HG03575 (cell line): ENCODE results near the gene GPR149.
A peak's percentile ranks its signal among the peaks of the same experiment; 100 is the strongest.
"Not testable (repeated sequence)": the region's sequence is repeated elsewhere in the genome, so short reads cannot be mapped to it uniquely, and the experiment has no call there.

Experiments
- ATAC-seq: cut with Tn5 transposase; IDR thresholded peaks from one replicate; pipeline ENCODE4 v1.9.1; 2021; ENCODE audit not compliant: unreplicated experiment, insufficient number of reproducible peaks, low FRiP score; ENCODE audit errors: extremely low read depth

The GPR149 gene, protein sequence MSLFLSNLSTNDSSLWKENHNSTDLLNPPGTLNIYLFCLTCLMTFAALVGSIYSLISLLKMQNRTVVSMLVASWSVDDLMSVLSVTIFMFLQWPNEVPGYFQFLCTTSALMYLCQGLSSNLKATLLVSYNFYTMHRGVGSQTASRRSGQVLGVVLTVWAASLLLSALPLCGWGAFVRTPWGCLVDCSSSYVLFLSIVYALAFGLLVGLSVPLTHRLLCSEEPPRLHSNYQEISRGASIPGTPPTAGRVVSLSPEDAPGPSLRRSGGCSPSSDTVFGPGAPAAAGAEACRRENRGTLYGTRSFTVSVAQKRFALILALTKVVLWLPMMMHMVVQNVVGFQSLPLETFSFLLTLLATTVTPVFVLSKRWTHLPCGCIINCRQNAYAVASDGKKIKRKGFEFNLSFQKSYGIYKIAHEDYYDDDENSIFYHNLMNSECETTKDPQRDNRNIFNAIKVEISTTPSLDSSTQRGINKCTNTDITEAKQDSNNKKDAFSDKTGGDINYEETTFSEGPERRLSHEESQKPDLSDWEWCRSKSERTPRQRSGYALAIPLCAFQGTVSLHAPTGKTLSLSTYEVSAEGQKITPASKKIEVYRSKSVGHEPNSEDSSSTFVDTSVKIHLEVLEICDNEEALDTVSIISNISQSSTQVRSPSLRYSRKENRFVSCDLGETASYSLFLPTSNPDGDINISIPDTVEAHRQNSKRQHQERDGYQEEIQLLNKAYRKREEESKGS

DNA sequence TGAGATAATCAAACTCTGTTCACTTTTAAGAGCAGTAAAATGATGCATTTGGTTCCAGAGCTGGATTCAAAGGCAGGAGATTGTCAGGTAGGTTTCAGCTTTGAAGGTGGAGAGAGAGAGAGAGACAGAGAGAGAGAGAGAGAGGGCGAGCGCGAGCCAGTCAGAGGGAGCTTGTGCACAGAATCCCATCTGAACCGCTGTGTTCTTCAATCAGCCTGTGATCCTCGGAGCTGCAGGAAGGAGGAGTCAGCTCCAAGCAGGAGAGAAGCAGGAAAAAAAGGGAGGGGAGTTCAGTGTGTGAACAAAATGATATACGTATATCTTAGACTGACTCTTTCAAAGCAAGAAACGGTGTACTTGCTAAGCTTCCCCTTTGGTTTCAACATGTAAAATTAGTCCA lies at the start of gene GPR149:
Gene GPR149 (minus strand): TSS at position 177 of the 400 bp plus-strand sequence. CDS start 575 bp downstream, outside the sequence.
- no peak for ATAC-seq

DNA sequence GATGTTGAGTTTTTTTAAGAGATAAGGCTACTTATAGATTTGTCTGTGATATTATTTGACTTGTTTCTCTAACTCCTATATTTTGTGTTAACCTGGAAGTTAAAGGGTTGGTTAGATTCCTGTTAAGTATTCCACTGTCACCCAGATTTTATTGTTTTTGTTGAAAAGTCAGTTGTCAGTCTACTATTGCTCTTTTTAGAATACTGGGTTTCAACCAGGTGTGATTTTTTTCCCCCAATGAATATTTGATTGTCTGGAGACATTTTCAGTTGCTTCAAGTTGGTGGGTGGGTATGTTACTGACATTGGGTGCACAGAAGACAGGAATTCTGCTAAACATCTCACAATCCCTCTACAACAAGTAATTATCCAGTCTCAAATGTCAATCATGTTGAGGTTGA lies 43.8 kb upstream of the GPR149 start:
- no peak for ATAC-seq

DNA sequence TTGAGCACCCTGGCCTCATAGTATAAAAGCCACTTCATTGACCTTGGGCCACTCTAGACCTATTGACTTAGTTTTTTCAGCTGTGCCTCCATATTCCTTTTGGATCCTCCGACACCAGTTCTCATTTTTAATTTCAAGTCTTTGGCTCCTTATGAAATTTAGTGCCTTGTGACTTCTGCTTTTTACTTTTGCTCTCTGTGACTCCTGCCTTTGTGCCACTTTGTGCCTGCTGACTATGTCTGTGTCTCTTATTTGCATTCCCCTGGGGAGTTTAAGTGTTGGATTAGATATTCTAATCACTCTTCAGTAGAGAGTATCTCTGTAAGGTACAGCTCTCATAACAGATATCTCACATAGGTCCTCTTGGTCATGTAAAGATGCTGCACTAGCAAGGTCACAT lies 39.6 kb upstream of the GPR149 start:
- no peak for ATAC-seq

DNA sequence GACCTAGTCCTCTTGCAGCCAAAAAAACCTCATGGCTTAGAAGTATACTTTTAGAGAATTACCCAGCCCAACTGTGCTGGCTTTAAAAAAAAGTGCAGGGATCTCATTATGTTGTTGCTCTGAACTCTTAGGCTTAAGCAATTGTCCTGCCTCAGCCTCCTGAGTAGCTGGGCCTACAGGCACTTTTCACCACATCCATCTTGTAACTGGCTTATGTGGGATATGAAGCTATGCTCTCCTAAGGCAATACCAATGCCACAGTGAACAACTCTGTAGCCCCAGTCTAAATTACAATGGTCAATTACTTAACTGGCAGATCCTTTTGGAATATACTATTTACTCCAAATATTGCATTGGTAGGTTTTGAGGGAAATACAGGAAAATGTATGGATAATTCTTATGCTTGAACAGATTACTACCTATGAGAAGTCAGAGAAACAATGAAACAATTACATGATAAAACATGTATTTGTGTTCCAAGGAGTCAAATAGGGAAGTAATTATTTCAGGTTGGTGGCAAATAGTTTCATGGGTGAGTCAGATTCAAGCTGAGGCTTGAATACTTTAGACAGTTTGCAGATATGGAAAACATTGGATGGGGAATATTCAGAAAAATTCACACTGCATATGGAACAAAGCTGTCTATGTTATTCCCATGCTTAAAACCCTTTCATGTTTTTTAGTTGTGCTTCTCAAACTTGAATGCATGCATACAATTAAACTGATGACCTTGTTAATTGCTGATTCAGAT lies 34.6 kb upstream of the GPR149 start:
- ATAC-seq, result no peak

DNA sequence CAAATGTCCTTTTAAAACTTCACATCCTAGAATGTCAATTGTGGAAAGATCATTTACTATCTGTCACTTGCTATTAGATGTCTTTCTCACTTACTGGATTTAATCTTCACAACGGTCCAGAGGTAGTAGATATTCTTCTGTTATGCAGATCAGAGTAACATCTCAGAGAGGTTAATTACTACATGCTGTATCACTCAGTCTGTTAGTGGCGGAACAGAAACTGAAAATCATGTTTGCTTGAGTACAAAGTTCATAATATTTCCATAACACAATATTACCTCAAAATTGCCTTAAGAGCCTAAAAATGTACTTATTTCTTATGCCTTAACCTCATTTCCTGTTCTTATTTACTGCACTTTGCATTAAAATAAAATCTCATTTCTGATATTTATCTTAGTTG lies 28.6 kb upstream of the GPR149 start:
- no peak for ATAC-seq

DNA sequence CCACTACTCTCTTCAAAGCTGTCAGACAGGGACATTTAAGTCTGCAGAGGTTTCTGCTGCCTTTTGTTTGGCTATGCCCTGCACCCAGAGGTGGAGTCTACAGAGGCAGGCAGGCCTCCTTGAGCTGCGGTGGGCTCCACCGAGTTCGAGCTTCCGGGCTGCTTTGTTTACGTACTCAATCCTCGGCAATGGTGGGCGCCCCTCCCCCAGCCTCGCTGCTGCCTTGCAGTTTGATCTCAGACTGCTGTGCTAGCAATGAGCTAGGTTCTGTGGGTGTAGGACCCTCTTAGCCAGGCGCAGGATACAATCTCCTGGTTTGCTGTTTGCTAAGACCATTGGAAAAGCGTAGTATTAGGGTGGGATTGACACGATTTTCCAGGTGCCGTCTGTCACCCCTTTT lies 9.1 kb upstream of the GPR149 start:
- not testable (repeated sequence) for ATAC-seq

DNA sequence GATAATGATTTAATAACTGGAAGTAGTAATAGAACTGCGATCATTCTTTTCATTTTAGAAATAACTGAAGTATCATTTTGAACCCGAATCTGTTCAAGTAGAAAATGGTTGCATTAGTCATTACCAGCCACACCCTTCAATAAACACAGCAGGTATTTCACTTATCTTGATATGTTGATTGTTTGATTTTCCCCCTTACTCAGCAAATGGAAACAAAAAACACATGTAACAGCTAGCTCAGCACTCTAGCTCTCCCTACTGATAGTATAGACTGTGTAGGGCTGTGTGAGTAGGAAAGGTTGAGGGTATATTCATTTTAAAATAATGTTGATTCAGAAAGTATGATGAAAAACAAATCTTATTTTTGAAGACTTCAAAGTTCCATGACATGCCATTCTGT lies 1.1 kb upstream of the GPR149 start:
- ATAC-seq, result no peak

DNA sequence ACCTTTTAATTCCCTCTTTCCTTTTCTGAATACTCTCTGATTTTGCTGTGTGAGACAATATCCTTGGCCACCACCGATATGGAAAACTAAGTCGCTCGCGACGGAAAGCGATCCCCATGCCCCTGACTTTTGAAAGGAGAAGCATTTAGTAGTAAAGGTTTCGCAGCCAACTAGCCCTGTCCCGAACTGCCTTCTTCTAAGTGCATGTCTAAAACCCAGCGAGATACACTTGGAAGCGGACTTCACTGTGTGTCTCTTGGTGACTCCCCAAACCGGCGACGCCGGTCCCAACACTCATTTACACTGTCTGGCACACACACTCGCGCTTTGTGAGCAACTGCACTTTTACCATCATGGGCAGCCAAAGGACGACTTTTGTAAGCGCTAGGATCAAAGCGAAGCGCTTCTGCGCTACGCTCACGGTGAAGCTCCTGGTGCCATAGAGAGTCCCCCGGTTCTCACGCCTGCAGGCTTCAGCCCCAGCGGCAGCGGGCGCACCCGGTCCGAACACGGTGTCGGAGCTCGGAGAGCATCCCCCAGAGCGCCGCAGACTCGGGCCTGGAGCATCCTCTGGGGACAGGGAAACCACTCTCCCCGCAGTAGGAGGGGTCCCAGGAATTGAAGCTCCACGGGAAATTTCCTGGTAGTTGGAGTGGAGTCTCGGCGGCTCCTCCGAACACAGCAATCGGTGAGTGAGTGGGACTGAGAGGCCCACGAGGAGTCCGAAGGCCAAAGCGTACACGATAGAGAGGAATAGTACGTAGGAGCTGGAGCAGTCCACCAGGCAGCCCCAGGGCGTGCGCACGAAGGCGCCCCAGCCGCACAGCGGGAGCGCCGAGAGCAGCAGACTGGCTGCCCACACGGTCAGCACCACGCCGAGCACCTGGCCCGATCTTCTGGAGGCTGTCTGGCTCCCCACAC lies 1.4 kb downstream of the GPR149 start:
- no peak for ATAC-seq

DNA sequence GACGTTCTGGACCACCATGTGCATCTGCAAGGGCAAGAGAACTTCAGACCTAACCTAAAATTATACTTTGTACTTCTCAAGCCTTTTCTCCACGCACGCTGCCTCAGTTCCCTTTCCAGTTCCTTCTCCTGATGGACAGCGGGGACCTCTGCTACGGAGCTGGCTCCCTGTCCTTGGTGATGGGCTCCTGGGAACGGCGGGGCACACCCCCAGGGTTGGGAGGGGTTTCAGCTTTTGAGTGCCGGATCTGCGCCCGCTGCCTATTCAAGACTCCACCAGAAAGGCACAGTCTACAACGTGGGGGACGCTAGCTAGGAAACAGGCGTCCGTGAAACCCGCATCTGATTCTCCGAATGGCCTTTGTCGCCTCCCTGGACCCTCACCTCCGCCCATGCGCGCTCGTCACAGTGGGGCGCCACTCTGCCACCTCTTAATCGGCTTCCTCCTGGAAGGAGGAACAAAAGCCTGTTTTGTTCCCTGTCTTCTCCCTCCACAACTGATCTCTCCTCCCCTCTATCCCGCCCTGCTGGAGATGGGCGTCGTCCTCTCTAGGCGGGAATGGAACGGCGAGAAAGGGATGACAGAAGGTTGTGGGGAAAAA lies 2.2 kb downstream of the GPR149 start:
- ATAC-seq, result no peak

DNA sequence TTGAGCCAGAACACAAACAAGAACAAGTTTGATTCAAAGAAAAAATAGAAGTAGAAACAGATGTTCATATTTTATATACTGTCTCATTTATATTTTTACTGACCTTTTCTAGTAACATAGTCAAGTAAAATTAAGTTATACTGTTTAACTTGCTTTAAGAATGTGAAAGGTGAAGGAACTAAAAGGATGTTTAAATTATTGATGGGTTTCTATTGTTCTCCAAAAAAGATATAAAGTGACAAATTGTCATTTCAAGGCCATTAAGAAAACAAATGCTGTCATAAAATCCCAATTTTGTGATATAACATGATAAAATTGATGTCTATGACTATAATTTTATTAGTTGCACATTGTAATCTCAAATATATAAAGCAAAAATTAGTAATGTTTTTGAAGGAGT lies 7.3 kb downstream of the GPR149 start:
- no peak for ATAC-seq

DNA sequence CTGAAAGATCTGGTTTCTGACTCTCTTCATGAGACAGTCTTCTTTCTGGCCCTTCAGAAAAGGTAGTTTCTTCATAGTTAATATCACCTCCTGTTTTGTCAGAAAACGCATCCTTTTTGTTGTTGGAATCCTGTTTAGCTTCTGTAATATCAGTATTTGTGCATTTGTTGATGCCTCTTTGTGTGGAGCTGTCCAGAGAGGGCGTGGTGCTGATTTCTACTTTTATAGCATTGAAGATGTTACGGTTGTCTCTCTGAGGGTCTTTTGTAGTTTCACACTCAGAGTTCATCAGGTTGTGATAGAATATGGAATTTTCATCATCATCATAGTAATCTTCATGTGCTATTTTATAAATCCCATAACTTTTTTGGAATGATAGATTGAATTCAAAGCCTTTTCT lies 8.9 kb downstream of the GPR149 start:
- no peak for ATAC-seq

DNA sequence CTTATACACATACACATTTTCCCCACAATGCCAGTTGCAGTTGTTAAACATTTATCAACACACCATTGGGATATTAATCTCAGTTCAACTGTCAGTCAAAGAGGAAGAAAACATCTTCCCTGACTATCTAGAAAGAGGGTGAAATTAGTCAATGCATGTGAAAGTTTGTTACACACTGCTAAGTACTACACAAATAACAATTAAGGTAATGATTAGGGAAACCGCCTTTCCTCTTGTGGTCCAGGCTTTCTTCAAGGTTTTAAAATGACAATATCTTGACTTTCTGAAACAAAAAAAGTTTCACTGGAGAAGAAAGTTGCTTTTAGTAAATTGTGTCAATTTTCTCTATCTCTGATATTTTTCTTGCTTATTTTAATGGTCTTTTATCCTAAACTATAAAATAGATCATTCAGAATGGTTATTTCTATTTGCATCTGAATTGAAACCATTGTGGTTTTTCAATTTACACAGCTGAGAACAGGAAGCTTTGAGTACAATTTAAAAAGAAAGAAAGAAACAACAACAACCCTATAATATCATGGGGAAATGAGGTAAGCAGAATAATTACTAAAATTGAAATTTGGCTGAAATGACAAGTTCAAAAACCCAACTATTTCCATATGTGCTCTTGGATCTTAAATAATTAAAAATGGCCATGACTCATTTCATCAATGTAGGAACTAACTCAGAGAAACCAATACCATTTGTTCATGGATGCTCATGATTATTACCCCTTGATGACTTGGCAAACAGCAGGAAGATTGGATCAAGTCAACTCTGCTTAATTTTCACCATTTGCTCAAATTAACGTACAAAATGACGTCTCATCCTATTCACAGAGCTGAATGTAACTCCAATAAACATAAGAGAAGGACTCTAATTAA lies 31.7 kb downstream of the GPR149 start:
- ATAC-seq, result peak; percentile 95

DNA sequence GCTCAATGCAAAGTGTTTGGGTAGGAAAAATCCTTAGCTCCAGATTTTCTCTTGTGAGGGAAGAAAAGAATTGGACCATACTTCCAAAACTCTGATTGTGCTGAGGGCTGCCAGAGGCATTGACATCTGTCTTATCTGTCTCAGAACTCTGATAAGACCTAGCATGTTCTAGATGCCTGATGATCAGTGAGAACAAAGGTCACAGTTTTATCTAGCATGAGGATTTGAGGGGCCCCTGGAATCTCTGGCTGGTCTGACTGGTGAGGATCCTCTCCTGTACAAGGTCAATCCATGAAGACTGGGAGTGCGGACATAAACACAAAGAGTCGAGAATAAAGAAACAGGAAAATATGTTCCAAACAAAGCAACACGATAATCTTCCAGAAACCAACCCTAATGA lies 40.1 kb downstream of the GPR149 start:
- ATAC-seq, result no peak

DNA sequence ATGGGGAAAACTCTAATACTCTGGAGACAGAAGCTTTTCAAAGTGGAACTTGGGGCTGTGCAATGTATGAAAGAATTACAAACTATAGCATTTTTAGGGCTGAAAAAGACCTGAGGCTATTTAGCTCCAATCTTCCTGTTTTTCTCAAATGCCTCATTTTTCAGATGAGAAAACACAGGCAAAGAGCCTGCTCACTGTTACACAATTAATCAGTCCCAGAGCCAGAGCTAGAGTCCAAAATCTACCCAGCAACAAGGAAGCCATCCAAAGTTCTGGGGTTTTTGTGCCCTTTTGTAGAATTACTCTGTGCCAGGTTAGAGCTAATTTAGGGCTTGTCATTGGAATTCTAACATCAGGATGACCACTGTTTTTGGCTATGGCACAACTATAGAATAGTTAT lies 45.5 kb downstream of the GPR149 start:
- ATAC-seq, result no peak

DNA sequence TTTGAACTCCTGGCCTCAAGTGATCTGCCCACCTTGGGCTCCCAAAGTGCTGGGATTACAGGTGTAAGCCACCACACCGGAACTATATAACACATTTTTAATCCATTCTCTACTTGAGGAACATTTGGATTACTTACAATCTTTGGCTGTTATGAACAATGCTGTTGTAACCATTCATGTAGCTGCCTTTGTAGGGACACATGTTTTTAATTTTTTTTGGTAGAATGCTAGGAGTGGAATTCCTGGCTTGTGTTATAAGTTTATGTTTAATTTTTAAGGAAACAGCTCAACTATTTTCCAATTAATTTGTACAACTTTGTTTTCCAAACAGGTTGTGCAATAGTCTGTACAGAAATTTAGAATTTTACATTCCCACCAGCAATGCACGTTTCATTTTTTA lies 51.7 kb downstream of the GPR149 start:
- ATAC-seq, result no peak

DNA sequence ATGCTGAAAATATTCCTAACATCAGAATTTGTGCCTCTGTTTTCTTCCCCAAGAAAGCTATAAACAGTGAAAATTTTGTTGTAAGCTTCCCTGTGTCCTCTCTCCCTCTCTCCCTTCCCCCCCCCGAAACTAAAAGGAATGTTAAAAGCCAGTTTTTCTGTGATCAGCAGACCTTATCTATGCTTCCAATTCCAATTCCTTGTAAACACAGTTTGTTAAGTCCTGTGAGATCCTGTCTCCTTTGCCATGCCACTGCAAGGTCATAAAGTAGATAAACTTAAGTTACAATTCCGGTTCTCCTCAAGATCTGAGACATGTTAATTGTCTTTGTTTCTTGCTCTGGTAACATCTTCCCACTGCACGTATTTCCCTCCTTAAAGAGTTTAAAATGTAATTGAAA lies 62.8 kb downstream of the GPR149 start:
- ATAC-seq, result no peak

DNA sequence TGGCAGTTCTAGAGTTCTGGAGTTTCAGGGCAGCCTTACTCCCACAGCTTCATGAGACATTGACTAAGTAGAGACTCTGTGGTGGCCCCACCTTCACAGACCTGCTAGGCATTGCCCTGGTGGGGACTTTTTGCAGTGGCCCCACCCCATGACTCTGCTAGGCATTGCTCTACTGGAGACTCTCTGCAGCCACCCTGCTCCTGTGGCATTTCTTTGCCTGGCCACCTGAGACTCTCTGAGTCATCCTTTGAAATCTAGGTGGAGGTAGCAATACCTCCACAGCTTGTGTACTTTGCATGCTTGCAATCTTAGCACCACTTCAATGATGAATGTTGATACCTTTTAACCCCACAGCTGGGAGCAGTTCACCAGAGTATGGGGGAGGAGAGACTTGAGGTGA lies 65.1 kb downstream of the GPR149 start:
- ATAC-seq, result no peak

DNA sequence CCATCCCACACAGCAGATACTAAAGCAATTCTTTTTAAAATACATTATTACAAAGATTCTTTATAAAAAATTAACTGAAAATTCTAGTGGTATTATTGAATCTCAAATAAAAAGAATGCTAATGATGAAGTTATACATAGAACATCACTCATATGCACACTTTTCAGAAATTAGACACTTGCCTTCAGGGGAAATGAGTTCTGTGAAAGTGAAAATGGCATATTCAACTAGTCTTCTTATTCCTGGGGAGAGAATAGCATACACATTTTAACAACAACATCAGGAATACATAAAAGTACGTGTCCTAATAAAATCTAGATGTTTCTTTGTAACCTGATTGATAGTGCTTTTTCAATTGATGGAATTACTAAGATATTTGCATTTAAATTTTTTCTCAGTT lies 68.9 kb downstream of the GPR149 start:
- no peak for ATAC-seq
